Activated T-helper 17 cell treated with anti-CD3 and anti-CD28 coated beads, Interleukin-2, amount 50 U/mL, for 72 hours (primary cell): ENCODE data around the gene PSMG3. TPM values are rescaled to one million over a fixed set of nuclear protein-coding genes. Genes with fewer than 3 reads are reported as not detected.
"Not testable (repeated sequence)": the region's sequence is repeated elsewhere in the genome, so short reads cannot be mapped to it uniquely, and the experiment has no call there.

Experiments
- ATAC-seq: fragments of 150-1000 bp; cut with Tn5 transposase; replicated peaks from 2 replicates; pipeline ENCODE4 v1.10.0; 2021; ENCODE audit warnings: mild to moderate bottlenecking, moderate library complexity
- H3K27ac Mint-ChIP-seq: one replicate; pipeline ENCODE4 v1.8.0; 2022; ENCODE audit warnings: mixed read lengths
- H3K27me3 Mint-ChIP-seq: one replicate; pipeline ENCODE4 v1.8.0; 2022; ENCODE audit warnings: mixed read lengths
- H3K36me3 Mint-ChIP-seq: one replicate; pipeline ENCODE4 v1.8.0; 2022; ENCODE audit warnings: low read depth, mild to moderate bottlenecking, mixed read lengths
- H3K4me1 Mint-ChIP-seq: one replicate; pipeline ENCODE4 v1.8.0; 2022; ENCODE audit warnings: mixed read lengths
- H3K4me3 Mint-ChIP-seq: one replicate; pipeline ENCODE4 v1.8.0; 2022; ENCODE audit warnings: mild to moderate bottlenecking, mixed read lengths
- H3K9me3 Mint-ChIP-seq: one replicate; pipeline ENCODE4 v1.8.0; 2022; ENCODE audit warnings: mixed read lengths
- total RNA-seq, 2 donors: library from RNA; stranded (reverse); gene quantifications; one replicate each; pipeline ENCODE4 v1.2.3, GENCODE V29; 2022

Gene PSMG3
- total RNA-seq, 2 donors from 2014 or later: 26.4 to 46.4 TPM

DNA sequence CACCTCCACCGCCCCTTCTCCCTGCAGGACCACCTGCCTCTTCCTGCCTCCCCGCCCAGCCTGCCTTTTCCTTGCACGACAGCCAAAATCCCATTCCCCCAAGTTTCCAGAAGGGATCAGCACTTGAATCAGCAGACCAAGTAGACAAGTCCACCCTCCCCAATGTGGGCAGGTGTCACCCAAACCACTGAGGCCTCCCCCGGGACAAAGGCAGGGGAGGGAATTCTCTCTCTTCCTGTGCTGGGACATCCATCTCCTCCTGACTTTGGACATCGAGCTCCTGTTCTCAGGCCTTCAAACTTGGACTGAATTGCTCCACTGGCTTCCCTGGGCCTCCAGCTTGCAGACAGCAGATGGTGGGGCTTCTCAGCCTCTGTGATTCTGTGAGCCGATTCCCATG lies 21.6 kb upstream of the PSMG3 start:
- H3K27ac Mint-ChIP-seq: no peak overlapping the region
- no peaks in the 10 kb centered on the region for H3K9me3 Mint-ChIP-seq
- peaks cover 37% of the 10 kb centered on the region for H3K27me3 Mint-ChIP-seq
- H3K4me1 Mint-ChIP-seq: peaks cover 18% of the 10 kb centered on the region
- H3K4me3 Mint-ChIP-seq: peak overlapping the region; percentile 58
- H3K36me3 Mint-ChIP-seq: no peaks in the 10 kb centered on the region
- no peak for ATAC-seq

DNA sequence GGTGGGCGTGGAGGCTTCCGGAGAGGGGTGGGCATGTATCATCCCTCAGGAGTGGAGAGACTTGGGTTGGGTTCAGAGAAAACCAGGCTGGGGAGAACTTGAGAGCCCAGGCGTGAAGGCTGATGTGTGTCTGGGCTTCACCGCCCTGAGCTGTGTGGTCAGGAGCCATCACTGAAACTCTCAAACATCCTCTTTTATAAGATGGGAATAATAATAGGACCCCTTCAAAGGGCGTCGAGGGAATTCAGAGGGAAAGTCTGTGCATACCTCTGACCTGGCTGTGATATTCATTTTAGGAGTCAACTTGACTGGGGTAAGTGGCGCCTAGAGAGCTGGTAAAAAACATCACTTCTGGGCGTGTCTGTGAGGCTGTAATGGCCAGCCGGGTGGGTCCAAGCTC lies 21.1 kb upstream of the PSMG3 start:
- Mint-ChIP-seq H3K4me3 (no peak overlapping the region), H3K36me3 (no peaks in the 10 kb centered on the region), H3K27ac (no peak overlapping the region), H3K4me1 (peaks cover 18% of the 10 kb centered on the region), H3K9me3 (no peaks in the 10 kb centered on the region), H3K27me3 (peaks cover 37% of the 10 kb centered on the region)
- ATAC-seq: no peak

DNA sequence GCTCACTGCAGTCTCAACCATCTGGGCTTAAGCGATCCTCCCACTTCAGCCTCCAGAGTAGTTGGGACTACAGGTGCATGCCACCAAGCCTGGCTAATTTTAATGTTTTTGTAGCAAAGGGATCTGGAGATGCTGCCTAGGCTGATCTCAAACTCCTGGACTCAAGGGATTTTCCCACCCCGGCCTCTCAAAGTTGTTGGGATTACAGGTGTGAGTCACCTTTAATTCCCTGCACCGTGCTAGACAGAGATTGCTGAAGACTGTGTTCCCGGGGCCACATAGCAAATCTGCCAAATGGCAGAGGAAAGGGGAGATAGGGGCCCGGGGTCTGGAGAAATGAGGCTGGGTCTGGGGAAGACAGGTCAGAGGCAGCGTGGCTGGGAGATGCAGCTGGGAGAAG lies 20.6 kb upstream of the PSMG3 start:
- ATAC-seq: no peak
- Mint-ChIP-seq H3K4me3 (no peak overlapping the region), H3K9me3 (no peaks in the 10 kb centered on the region), H3K27ac (no peak overlapping the region), H3K4me1 (peaks cover 18% of the 10 kb centered on the region), H3K27me3 (peaks cover 35% of the 10 kb centered on the region), H3K36me3 (no peaks in the 10 kb centered on the region)

DNA sequence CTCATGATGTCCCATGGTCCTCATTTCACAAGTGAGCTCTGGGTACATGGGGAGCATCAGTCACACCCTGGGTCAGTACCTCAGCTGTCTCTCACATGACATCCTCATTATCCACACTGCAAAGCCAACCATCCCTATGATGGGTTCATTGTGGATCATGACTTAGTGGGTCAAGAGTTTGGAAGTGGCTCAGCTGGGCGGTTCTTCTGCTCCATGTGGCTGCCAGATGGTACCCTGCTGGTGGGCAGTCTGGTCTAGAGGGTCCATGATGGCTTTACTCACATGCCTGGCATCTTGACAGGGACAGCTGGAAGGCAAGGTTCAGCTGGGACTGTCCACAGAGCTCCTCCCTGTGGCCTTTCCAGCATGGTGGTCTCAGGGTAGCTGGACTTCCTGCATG lies 19.1 kb upstream of the PSMG3 start:
- Mint-ChIP-seq H3K4me1 (peaks cover 18% of the 10 kb centered on the region), H3K36me3 (no peaks in the 10 kb centered on the region), H3K27ac (no peak overlapping the region), H3K4me3 (no peak overlapping the region), H3K27me3 (peaks cover 21% of the 10 kb centered on the region), H3K9me3 (no peaks in the 10 kb centered on the region)
- no peak for ATAC-seq

DNA sequence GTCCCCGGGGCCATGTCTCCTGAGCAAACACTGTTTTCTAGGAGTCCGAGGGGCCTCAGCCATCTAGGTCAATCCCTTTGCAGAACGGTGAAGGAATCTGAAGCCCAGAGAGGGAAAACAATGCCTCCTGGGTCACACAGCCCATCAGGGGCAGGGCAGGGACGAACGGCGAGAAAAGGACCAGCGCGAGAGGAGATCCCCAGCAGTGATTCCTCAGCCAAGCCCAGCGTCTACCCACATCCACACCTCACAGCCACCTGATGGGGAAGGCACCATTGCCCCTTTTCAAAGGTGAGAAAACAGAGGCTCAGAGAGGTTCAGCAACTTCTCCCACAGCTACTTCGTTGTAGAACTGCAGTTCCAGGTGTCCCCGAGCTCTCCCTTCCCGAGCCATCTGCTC lies 17.9 kb upstream of the PSMG3 start:
- Mint-ChIP-seq H3K4me1 (peaks cover 17% of the 10 kb centered on the region), H3K27me3 (peaks cover 16% of the 10 kb centered on the region), H3K4me3 (no peak overlapping the region), H3K9me3 (no peaks in the 10 kb centered on the region), H3K36me3 (no peaks in the 10 kb centered on the region), H3K27ac (no peak overlapping the region)
- ATAC-seq: no peak

DNA sequence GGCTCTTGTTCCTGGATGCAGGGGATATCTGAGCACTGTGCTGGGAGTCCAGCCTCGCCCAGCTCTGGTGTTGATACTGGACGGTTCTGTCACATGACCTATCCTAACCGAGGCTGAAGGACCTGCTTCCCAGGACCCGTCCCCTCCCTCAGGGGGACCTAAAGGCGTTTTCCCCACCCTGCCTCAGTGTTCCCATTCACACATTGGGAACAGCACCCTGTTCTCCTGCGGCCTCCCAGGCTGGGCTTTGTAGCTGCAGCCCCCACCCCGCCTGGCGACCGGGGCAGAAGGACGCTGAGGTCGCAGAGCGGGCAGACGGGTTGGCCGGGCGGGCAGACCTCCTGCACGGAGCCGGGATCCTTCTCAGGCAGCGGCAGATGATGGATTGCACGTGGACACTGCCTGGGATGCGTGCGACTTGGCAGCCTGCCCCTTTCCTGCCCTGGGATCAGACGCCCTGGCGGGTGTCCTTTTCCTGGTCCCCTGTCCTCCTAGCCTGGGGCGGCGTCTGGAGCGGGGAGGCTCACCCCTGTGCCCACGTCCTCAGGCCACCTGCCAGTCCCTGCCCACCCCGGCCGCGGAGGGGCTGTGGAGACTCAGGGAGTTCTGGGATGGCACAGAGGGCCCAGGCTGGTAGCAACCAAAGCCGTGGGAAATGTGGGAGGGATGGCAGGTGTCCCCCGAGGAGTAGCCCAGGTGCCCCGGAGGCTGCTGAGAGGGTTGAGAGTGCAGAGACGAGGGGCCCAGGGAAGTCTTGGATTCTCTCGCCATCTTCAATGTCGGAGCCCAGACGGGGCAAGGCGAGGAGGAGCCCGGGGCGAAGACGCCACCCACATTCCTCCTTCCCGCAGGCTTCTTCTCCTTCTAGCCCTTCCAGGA lies 17.2 kb upstream of the PSMG3 start:
- Mint-ChIP-seq H3K4me3 (no peak overlapping the region), H3K4me1 (peaks cover 11% of the 10 kb centered on the region), H3K9me3 (no peaks in the 10 kb centered on the region), H3K36me3 (no peaks in the 10 kb centered on the region), H3K27me3 (peaks cover 12% of the 10 kb centered on the region), H3K27ac (no peak overlapping the region)
- ATAC-seq: no peak

DNA sequence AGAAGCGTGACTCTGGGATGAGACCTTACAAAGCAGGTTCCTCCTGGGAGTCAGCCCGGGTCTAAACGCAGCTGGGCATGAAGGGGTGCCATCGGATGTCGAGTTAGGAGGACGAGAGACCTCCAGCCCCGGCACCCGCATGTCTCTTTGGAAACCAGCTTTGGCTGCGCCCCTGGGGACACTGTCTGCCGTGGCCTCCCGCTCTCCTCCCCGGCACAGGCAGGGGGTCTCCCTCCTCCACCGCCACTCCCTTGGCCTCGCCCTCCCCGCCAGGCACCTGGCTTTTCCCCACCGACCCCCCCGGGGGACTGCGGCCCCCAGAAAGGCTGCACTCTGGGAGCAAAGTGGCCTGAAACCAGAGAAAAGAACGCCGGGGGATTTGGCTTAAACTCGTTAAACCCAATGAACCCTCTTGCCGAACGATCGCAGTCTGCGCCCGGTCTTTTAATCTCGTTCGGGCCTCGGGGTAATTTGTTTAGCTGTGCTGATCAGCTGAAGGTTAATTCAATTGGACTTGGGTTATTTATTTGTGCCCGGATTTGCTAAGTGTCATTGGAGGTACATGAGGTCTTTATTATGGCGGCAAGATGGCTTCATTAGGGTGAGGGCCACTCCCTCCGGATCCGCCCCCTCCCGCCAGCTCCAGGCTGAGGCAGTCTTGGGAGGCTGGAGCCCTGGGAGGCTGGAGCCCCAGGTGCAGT lies 16.4 kb upstream of the PSMG3 start:
- Mint-ChIP-seq H3K9me3 (no peaks in the 10 kb centered on the region), H3K4me3 (no peak overlapping the region), H3K27me3 (peaks cover 6% of the 10 kb centered on the region), H3K36me3 (no peaks in the 10 kb centered on the region), H3K27ac (no peak overlapping the region), H3K4me1 (peaks cover 4% of the 10 kb centered on the region)
- ATAC-seq: no peak

DNA sequence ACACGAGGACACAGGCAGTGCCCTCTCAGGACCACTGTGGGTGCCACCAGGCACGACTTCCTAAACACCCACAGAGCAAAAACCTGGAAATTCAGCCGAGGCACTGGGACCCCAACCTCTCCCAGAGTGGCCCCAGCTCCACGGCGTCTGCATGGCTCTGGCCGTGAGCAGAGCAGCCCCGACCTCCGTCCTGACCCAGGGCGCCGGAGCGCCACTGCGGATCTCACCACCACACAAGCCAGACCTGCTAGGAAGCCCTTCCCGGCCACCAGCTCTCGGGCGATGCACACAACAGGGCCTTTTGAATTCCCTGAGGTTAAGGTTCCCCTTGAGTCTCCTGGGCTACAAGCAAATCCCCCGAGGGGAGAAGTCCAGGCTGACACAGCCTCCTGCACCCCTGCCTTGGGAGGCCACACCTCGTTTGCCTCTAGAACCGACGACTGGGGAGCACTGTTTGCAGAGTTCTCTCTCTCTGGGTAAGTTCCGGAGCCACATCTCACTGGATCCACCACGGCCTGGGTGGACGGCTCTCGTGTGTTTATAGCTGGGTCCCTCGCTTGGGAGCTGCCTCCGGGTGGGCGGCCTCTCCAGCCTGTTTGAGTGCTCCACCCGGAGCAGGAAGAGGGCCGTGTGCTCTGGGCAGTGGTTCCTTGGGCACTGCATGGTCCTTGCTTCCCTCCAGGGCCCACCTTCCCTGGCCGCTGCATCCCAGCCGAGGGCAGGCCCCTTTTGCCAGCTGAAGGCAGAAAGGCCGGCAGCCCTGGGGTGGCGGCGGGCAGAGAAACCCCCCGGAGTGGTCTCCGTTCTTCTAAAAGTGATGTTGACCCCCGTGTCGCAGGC lies 15.5 kb upstream of the PSMG3 start:
- H3K4me1 Mint-ChIP-seq: peaks cover under 1% of the 10 kb centered on the region
- H3K9me3 Mint-ChIP-seq: no peaks in the 10 kb centered on the region
- peaks cover under 1% of the 10 kb centered on the region for H3K27me3 Mint-ChIP-seq
- no peak for ATAC-seq
- no peak overlapping the region for H3K27ac Mint-ChIP-seq
- no peaks in the 10 kb centered on the region for H3K36me3 Mint-ChIP-seq
- H3K4me3 Mint-ChIP-seq: no peak overlapping the region

DNA sequence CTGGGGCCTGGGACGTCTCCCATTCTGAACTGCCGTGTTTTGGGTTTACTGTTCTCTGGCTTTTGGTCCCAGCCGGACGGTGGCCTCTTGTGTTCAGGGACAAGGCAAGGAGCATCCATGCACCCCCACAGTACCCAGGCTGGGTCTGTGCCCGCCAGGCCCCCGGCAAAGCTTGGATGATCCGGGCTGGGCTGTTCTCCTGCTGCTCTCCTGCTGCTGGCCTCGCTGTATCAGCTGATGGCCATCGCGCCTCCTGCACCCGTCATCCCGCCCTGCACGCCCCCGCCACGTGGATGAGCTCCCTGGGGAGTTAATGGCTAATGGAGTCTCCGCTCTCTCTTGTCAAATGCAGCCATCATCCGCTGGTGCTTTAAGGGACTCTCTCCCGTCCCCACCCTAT lies 14.9 kb upstream of the PSMG3 start:
- Mint-ChIP-seq H3K4me1 (peaks cover 7% of the 10 kb centered on the region), H3K27me3 (no peaks in the 10 kb centered on the region), H3K9me3 (no peaks in the 10 kb centered on the region), H3K27ac (no peak overlapping the region), H3K36me3 (no peaks in the 10 kb centered on the region), H3K4me3 (no peak overlapping the region)
- ATAC-seq: no peak

DNA sequence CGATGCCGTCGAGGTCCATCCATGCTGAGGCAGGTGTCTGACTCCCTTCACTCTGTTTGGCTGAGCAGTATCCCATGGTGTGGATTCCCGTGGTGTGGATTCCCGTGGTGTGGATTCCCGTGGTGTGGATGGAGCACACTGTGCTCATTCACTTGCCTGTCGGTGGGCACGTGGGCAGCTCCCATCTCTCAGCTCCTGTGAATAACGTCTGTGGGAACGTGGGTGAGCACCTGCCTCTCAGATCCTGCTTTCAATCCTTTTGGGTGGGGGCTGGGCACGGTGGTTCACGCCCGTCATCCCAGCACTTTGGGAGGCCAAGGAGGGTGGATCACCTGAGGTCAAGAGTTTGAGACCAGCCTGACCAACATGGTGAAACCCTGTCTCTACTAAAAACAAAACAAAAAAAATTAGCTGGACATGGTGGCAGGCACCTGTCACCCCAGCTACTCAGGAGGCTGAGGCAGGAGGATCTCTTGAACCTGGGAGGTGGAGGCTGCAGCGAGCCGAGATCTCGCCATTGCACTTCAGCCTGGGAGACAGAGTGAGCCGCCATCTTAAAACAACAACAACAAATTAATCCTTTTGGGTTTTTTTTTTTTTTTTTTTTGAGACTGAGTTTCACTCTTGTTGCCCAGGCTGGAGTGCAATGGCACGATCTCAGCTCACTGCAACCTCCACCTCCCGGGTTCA lies 13.6 kb upstream of the PSMG3 start:
- not testable (repeated sequence) for H3K27me3 Mint-ChIP-seq, H3K36me3 Mint-ChIP-seq, H3K27ac Mint-ChIP-seq, H3K4me3 Mint-ChIP-seq, H3K9me3 Mint-ChIP-seq, ATAC-seq
- peaks cover 12% of the 10 kb centered on the region for H3K4me1 Mint-ChIP-seq

DNA sequence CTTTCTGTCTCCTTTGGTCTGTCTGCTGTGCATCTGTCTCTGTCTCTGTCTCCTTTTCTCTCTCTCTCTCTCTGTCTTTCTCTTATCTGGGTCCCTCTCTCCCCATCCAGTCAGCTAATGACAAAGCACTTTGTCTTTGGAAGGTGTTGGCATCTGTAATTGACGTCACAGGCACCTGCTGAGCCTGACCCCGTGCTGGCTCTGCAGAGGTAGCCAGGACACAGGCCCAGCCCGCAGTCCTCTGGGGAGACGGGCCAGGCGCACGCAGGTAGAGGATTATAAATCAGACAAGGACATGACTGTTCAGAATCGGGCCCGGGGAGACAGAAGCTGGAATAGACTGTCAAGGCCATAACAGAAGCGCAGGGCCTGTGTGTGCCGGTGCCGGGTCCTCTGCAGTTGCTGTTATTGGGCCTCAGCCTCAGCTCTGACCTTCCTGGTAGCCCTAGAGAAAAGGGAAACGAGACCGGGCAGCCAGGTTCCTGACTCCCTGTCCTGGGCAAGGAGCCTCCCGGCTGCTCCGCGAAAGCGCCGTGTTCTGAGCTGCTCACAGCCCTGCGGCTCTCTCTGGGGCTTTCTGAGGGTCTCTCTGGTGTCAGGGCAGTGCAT lies 10.7 kb upstream of the PSMG3 start:
- no peaks in the 10 kb centered on the region for H3K9me3 Mint-ChIP-seq
- H3K27me3 Mint-ChIP-seq: no peaks in the 10 kb centered on the region
- H3K27ac Mint-ChIP-seq: peak overlapping the region; percentile 1
- H3K4me1 Mint-ChIP-seq: peaks cover 14% of the 10 kb centered on the region
- no peak for ATAC-seq
- H3K36me3 Mint-ChIP-seq: no peaks in the 10 kb centered on the region
- H3K4me3 Mint-ChIP-seq: no peak overlapping the region

DNA sequence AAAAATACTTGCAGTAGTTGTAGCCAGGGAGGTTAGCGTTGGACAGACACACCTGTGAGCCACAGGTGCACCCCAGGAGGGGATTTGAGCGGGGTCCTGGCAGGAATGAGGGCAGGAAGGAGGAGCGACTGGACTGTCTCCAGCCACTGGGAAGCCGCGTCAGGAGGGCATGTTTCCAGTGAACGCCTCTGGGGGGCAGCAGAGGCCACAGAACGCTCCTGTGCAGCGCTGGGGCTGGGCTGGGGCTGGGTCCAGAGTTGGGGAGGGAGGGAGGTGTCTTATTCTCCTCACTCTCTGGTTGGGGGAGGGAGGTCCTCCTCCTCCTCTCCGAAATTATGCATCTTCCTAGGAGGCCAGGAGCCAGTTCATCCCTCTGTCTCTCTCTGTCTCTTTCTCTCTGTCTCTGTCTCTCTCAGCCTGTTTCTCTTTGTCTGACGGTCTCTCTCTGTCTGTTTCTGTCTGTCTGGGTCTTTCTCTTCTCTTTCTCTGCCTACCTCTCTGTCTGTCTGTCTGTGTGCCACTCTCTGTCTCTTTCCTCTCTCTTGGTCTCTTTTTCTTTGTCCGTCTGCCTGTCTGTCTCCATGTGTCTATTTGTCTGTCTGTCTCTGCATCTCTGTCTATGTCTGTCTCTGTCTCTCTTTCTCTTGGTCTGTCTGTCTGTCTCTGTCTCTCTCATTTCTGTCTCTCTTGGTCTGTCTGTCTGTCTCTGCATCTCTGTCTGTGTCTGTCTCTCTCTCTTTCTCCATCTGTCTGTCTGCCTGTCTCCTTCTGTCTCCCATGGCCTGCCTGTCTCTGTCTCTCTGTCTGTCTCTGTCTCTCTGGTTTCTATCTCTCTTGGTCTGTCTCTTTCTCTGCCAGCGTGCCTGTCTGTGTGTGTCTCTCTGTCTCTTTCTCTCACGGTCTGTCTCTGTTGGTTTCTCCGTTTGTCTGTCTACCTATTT lies 9.9 kb upstream of the PSMG3 start:
- Mint-ChIP-seq H3K27ac (peak overlapping the region; percentile 1), H3K36me3 (no peaks in the 10 kb centered on the region), H3K27me3 (no peaks in the 10 kb centered on the region), H3K4me1 (peaks cover 14% of the 10 kb centered on the region), H3K9me3 (no peaks in the 10 kb centered on the region), H3K4me3 (no peak overlapping the region)
- ATAC-seq: peak; percentile 99

DNA sequence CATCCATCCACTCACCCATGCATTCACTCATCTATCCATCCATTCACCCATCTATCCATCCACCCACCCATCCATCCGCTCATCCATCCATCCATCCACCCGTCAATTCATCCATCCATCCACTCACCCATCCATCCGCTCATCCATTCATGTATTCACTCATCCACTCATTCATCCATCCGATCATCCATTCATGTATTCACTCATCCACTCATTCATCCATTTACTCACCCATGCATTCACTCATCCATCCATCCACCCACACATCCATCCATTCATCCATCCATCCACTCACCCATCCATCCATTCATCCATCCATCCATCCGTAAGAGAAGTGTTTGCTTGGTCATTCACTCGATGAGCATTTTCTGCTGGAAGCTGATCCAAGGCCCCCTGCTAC lies 8.7 kb upstream of the PSMG3 start:
- Mint-ChIP-seq H3K27ac (no peak overlapping the region), H3K36me3 (no peaks in the 10 kb centered on the region), H3K4me1 (peaks cover 14% of the 10 kb centered on the region), H3K27me3 (no peaks in the 10 kb centered on the region), H3K4me3 (no peak overlapping the region), H3K9me3 (no peaks in the 10 kb centered on the region)
- no peak for ATAC-seq
